Panc1 (cell line): Measurements from ENCODE around the gene CBY3. TPM values are rescaled to one million over a fixed set of nuclear protein-coding genes. Genes with fewer than 3 reads are reported as not detected.

ENCODE experiments used
- ATAC-seq: fragments of 200-7000 bp; cut with Tn5 transposase; 2 replicates; pipeline ENCODE4 v1.9.1; 2020; ENCODE audit warnings: mild to moderate bottlenecking, moderate library complexity
- BruUV-seq: library from RNA; stranded (reverse); fragments of 400-500 nt; replicated peaks from 2 replicates; lab custom pipeline; 2021; lab: Mats Ljungman, UMichigan
- CTCF ChIA-PET: fragments of 300-600 bp; sonication (Branson Sonifier 250); formaldehyde crosslinking; loops from one replicate; lab custom pipeline; 2022; ENCODE audit warnings: antibody characterized with exemption; lab: Charles Lee
- POLR2A ChIA-PET: fragments of 300-600 bp; sonication (Branson Sonifier 250); formaldehyde crosslinking; loops from one replicate; lab custom pipeline; 2022; ENCODE audit warnings: antibody characterized with exemption; lab: Charles Lee
- DNase-seq: peaks from one replicate; pipeline ENCODE4 v3.0.0-alpha.2; 2010; ENCODE audit warnings: low read depth, low spot score
- H3K27ac ChIP-seq: 2 replicates; pipeline ENCODE4 v1.5.1; 2011; ENCODE audit warnings: mild to moderate bottlenecking, low read length, inconsistent platforms
- H3K27me3 ChIP-seq: fragments of 200-500 bp; sonication (Bioruptor generic); 2 replicates; pipeline ENCODE4 v1.6.0; 2014; ENCODE audit warnings: low read length, inconsistent platforms; ENCODE audit not compliant: control insufficient read depth, insufficient read depth
- H3K36me3 ChIP-seq: fragments of 200-500 bp; sonication (Bioruptor generic); 2 replicates; pipeline ENCODE4 v1.5.1; 2014; ENCODE audit warnings: inconsistent platforms, mild to moderate bottlenecking, low read length, moderate library complexity; ENCODE audit not compliant: control insufficient read depth, insufficient read depth
- H3K4me1 ChIP-seq: 2 replicates; pipeline ENCODE4 v1.5.1; 2011; ENCODE audit warnings: inconsistent platforms, mild to moderate bottlenecking, low read length, moderate library complexity; ENCODE audit not compliant: control insufficient read depth, insufficient read depth
- H3K4me3 ChIP-seq, 2 experiments: 2 replicates each; pipeline ENCODE4 v1.5.1; 2011 to 2012; ENCODE audit warnings: low read depth in 2 of 2, low read length in 2 of 2, mild to moderate bottlenecking in 2 of 2, inconsistent platforms in 1 of 2, moderate library complexity in 1 of 2
- H3K9me3 ChIP-seq: fragments of 200-500 bp; sonication (Bioruptor generic); 2 replicates; pipeline ENCODE4 v1.5.1; 2014; ENCODE audit warnings: low read depth, mild to moderate bottlenecking, inconsistent platforms, low read length, moderate library complexity; ENCODE audit not compliant: control insufficient read depth, insufficient read depth
- CTCF ChIP-seq: fragments of 450-650 bp; IDR thresholded peaks from 2 replicates; pipeline ENCODE4 v1.5.1; 2017; ENCODE audit warnings: mild to moderate bottlenecking
- POLR2AphosphoS5 ChIP-seq: IDR thresholded peaks from 2 replicates; pipeline ENCODE4 v1.6.1; 2012; ENCODE audit warnings: mild to moderate bottlenecking, low read depth, low read length, moderate library complexity
- REST ChIP-seq, 2 experiments: IDR thresholded peaks; 2 replicates each; pipeline ENCODE4 v1.6.1; 2011 to 2012; ENCODE audit warnings: low read depth in 2 of 2, control low read depth in 1 of 2, low read length in 1 of 2, mild to moderate bottlenecking in 1 of 2, moderate library complexity in 1 of 2; ENCODE audit not compliant: insufficient read depth in 1 of 2
- SIN3A ChIP-seq: IDR thresholded peaks from 2 replicates; pipeline ENCODE4 v1.6.1; 2012; ENCODE audit warnings: low read depth, mild to moderate bottlenecking, low read length, moderate library complexity, borderline replicate concordance; ENCODE audit not compliant: insufficient read depth
- TCF7L2 ChIP-seq: IDR thresholded peaks from 2 replicates; pipeline ENCODE4 v1.6.1; 2011; ENCODE audit warnings: mild to moderate bottlenecking, low read depth, low read length, inconsistent platforms
- in situ Hi-C: cut with HindIII; loops from 2 replicates; pipeline ENCODE4 v1.10.0; 2016; ENCODE audit warnings: low sequenced_read_pairs, low pct_unique_long_range_greater_than_20kb
- intact Hi-C: fragments of 100-400 bp; cut with micrococcal nuclease; formaldehyde crosslinking; loops from one replicate; pipeline ENCODE4 v1.10.0; 2022; ENCODE audit not compliant: unreplicated experiment
- total RNA-seq: library from RNA; stranded (reverse); gene quantifications from one replicate; pipeline ENCODE4 v1.2.1, GENCODE V29; 2021; ENCODE audit not compliant: unreplicated experiment

The CBY3 gene
- total RNA-seq, 1 experiment from 2014 or later = 0.39 TPM

- no peak for ATAC-seq
Observed at GRCh38 chr5:179727106-179727505, 46.3 kb upstream of the CBY3 start.

GRCh38 chr5:179724163-179724562, 43.3 kb upstream of the CBY3 start:
- TF ChIP-seq SIN3A (no peak), TCF7L2 (no peak), POLR2AphosphoS5 (no peak)

More at GRCh38 chr5:179727106-179727505, 46.3 kb upstream of the CBY3 start:
- H3K27me3 ChIP-seq = no peaks in the 10 kb centered on the region
- H3K4me3 ChIP-seq = no peak overlapping the region
- POLR2A ChIA-PET = no interaction called here
- in situ Hi-C loops (no loop called here), intact Hi-C loops (no loop called here)
- peaks cover 66% of the 10 kb centered on the region for H3K36me3 ChIP-seq
- CTCF ChIA-PET = no interaction called here
- H3K27ac ChIP-seq = no peak overlapping the region
- TF ChIP-seq CTCF = no peak
- no peak for TF ChIP-seq TCF7L2
- no peak for TF ChIP-seq REST (IDR thresholded peaks at IDR 0.05; ENCODE audit: insufficient read depth in 1 of 2, low read depth in 2 of 2, low read length in 1 of 2)
- no peak for DNase-seq
- H3K9me3 ChIP-seq = no peaks in the 10 kb centered on the region
- no TSS peak for BruUV-seq
- H3K4me1 ChIP-seq = peaks cover 17% of the 10 kb centered on the region

GRCh38 chr5:179720222-179720621, 39.4 kb upstream of the CBY3 start:
- Histone ChIP-seq H3K9me3 (no peaks in the 10 kb centered on the region), H3K36me3 (peaks cover 55% of the 10 kb centered on the region), H3K4me1 (no peaks in the 10 kb centered on the region), H3K27me3 (no peaks in the 10 kb centered on the region), H3K27ac (no peak overlapping the region), H3K4me3 (no peak overlapping the region)
- DNase-seq (no peak), ATAC-seq (no peak)
- TF ChIP-seq SIN3A (no peak), CTCF (no peak), TCF7L2 (no peak), POLR2AphosphoS5 (no peak), REST (IDR thresholded peaks at IDR 0.05; ENCODE audit: insufficient read depth in 1 of 2, low read depth in 2 of 2, low read length in 1 of 2) (no peak)
- no TSS peak for BruUV-seq
- intact Hi-C loops (no loop called here), in situ Hi-C loops (no loop called here)
- POLR2A ChIA-PET = no interaction called here
- CTCF ChIA-PET = no interaction called here

More at GRCh38 chr5:179724163-179724562, 43.3 kb upstream of the CBY3 start:
- in situ Hi-C loops = no loop called here
- no peaks in the 10 kb centered on the region for H3K27me3 ChIP-seq
- no peak overlapping the region for H3K4me3 ChIP-seq
- H3K36me3 ChIP-seq = peaks cover 70% of the 10 kb centered on the region
- POLR2A ChIA-PET = no interaction called here
- 0 out of 2 replicates have a peak, but pooled peaks cover 3% of the 10 kb centered on the region for H3K4me1 ChIP-seq
- no peak overlapping the region for H3K27ac ChIP-seq
- no TSS peak for BruUV-seq
- no peaks in the 10 kb centered on the region for H3K9me3 ChIP-seq
- intact Hi-C loops = no loop called here
- CTCF ChIA-PET = no interaction called here
- no peak for DNase-seq
- ATAC-seq = no peak
